Measurements from ENCODE around the gene ZDHHC24.

- no peak for TF ChIP-seq GATA2 (IDR thresholded peaks at IDR 0.05; ENCODE audit: low read depth, low read length)
- no peak for TF ChIP-seq GATA3 (IDR thresholded peaks at IDR 0.05; ENCODE audit: low read depth, low read length)
These were observed 40.5 kb downstream of the ZDHHC24 start for GRCh38 chr11:66505276-66505816.
